ENCODE results near the gene PLEKHH1. TPM values are rescaled to one million over a fixed set of nuclear protein-coding genes. Genes with fewer than 3 reads are reported as not detected.

PLEKHH1 gene
- total and polyA plus RNA-seq, 2 of the 8 experiments (the other 6 are each of a cell fraction or from before 2014, with no cell fraction given) = 28.3 to 33.3 TPM

- TF ChIP-seq POLR2AphosphoS5 (IDR thresholded peaks at IDR 0.05; ENCODE audit: low read depth, low read length) = no peak
- TF ChIP-seq CBX5 (IDR thresholded peaks at IDR 0.05; ENCODE audit: low read depth, low read length) = no peak
- no peak for TF ChIP-seq RBBP5 (IDR thresholded peaks at IDR 0.05; ENCODE audit: borderline replicate concordance, low read depth, low read length)
- no peak for TF ChIP-seq SP1 (IDR thresholded peaks at IDR 0.05; ENCODE audit: low read depth, low read length)
Observed at GRCh38 chr14:67519406-67519805, 13.7 kb upstream of the PLEKHH1 start (continued).
